HG03108 (cell line): ENCODE data around the gene PDC.
"Not testable (repeated sequence)": the region's sequence is repeated elsewhere in the genome, so short reads cannot be mapped to it uniquely, and the experiment has no call there.

Experiments
- ATAC-seq: cut with Tn5 transposase; IDR thresholded peaks from one replicate; pipeline ENCODE4 v1.9.1; 2021; ENCODE audit warnings: moderate library complexity; ENCODE audit not compliant: unreplicated experiment

PDC gene

GRCh38 chr1:186404454-186405051 lies 56.4 kb downstream of the PDC start:
- ATAC-seq, result no peak

GRCh38 chr1:186403632-186404031 lies 57.3 kb downstream of the PDC start:
- no peak for ATAC-seq

- ATAC-seq, result not testable (repeated sequence)
Observed at GRCh38 chr1:186401446-186401845, 59.5 kb downstream of the PDC start.
